ENCODE data around the gene IDH3A. TPM values are rescaled to one million over a fixed set of nuclear protein-coding genes. Genes with fewer than 3 reads are reported as not detected.

The IDH3A gene
- total RNA-seq, 1 donor from 2014 or later, result 30.8 TPM

DNA sequence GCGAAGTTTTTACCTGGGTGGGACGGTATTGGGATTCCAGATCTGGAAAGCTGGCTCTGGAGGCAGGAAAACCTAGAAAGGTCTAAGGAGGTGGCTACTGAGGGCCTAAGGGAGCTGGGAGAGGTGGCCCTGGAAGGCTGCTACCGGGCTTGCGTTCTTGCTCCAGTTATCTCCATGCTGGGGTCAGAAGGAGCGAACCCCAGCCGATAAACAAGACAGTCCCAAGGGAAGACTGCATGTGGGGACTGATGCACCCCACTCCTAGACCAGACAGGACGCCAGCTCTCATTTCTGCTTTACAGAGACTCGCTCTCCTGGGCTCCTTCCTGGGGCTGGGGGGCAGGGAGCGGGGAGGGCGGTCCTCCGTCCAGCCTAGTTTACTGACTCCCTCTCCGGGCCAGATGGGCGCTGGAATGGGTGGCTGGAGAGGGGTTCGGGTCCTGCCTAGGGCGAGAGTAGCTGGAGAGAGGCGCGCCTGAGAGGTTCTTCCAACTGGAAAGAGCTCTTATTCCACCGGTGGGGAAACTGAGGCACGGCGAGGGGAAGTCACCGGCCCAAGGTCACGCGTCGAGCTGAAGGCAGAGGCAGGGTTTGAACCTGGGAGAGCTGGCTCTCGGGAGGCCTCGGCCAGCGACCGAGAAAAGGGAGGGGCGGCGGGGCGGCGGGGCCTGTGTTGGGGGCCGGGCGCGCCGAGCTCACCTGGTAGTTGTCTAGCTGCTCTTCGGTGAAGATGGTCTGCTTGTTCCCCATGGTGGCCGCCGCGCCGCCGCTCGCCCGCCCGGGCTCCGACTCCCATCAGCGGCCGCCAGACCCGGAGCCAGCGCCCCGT, 18.5 kb upstream of the IDH3A start:
- no peaks in the 10 kb centered on the region for H3K27me3 ChIP-seq (ENCODE audit: control insufficient read depth, insufficient read depth, low read length)
- no peak for DNase-seq (ENCODE audit: low read depth)
- no peaks in the 10 kb centered on the region for H3K36me3 ChIP-seq (ENCODE audit: control insufficient read depth, insufficient read depth, low read length)
- peak overlapping the region; percentile 47 for H3K4me3 ChIP-seq (ENCODE audit: low read depth, low read length)
- TF ChIP-seq CTCF (IDR thresholded peaks at IDR 0.05; ENCODE audit: insufficient read depth, low read length, severe bottlenecking), result no peak
- FAIRE-seq, result no peak

DNA sequence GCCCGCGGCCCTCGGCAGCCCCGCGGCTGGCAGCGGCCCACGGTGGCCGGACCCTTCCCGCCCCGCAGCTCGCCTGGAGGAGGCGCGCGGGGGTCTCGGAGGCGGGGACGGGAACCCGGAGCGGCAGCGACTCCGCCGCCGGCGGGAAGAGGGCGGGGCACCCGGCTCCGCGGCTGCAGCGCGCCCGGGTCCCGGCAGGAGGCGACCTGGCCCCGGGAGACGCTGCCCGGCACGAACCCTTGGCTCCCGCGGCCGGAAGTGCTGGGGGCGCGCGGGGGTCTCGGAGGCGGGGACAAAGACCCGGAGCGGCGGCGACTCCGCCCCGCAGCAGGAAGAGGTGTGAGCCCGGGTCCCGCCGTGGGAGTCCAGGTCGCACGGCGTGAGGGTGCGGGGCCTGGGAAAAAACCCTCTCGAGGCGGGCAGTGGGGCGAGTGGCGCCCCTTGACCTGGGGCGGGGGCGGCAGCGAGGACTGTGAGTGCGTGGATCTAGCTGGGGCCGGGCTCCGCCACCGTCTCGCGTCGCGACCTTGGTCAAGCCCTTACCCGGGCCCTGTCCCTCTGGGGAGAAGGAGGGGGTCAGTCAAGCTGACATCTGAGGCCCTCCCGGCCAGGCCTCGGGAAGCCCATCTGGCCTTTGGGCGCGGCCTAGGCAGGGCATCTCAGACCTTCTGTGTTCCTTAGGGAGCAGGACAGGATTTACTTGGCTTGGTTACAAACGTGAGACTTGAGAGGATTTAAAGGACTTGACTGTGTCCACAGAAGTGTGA, 17.7 kb upstream of the IDH3A start, which contains the start of gene CIB2:
CIB2 (minus strand) TSS at position 151 of the 767 bp plus-strand sequence. CDS start 230 bp downstream, outside the sequence.
- FAIRE-seq (no peak), DNase-seq (ENCODE audit: low read depth) (no peak)
- Histone ChIP-seq H3K36me3 (ENCODE audit: control insufficient read depth, insufficient read depth, low read length) (no peaks in the 10 kb centered on the region), H3K27me3 (ENCODE audit: control insufficient read depth, insufficient read depth, low read length) (no peaks in the 10 kb centered on the region), H3K4me3 (ENCODE audit: low read depth, low read length) (peak within 1 kb of the TSS; percentile 47)
- TF ChIP-seq CTCF (IDR thresholded peaks at IDR 0.05; ENCODE audit: insufficient read depth, low read length, severe bottlenecking), result peak; percentile 58

- FAIRE-seq, result no peak
- TF ChIP-seq CTCF (IDR thresholded peaks at IDR 0.05; ENCODE audit: insufficient read depth, low read length, severe bottlenecking), result no peak
Measured at GRCh38 chr15:78133801-78134200, 15.4 kb upstream of the IDH3A start.

DNA sequence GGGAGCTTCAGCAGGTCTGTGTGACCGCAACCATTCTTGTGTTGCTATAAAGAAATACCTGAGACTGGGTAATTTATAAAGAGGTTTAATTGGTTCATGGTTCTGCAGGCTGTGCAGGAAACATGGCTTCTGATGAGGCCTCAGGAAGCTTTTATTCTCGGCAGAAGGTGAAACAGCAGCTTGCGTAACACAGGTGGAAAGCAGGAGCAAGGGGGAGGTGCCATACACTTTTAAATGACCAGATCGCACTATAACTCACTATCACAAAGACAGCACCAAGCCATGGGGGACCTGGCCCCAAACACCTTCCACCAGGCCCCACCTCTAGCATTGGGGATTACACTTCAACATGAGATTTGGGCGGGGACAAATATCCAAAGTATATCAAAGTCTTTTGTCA, 9.6 kb upstream of the IDH3A start:
- DNase-seq (ENCODE audit: low read depth) (no peak), FAIRE-seq (no peak)
- Histone ChIP-seq H3K27me3 (ENCODE audit: control insufficient read depth, insufficient read depth, low read length) (no peaks in the 10 kb centered on the region), H3K36me3 (ENCODE audit: control insufficient read depth, insufficient read depth, low read length) (no peaks in the 10 kb centered on the region), H3K4me3 (ENCODE audit: low read depth, low read length) (no peak overlapping the region)
- no peak for TF ChIP-seq CTCF (IDR thresholded peaks at IDR 0.05; ENCODE audit: insufficient read depth, low read length, severe bottlenecking)

More at GRCh38 chr15:78133801-78134200, 15.4 kb upstream of the IDH3A start:
- no peaks in the 10 kb centered on the region for H3K27me3 ChIP-seq (ENCODE audit: control insufficient read depth, insufficient read depth, low read length)
- no peaks in the 10 kb centered on the region for H3K36me3 ChIP-seq (ENCODE audit: control insufficient read depth, insufficient read depth, low read length)
- peak; percentile 97 for DNase-seq (ENCODE audit: low read depth)
- H3K4me3 ChIP-seq (ENCODE audit: low read depth, low read length), result no peak overlapping the region

- no peaks in the 10 kb centered on the region for H3K27me3 ChIP-seq (ENCODE audit: control insufficient read depth, insufficient read depth, low read length)
- H3K4me3 ChIP-seq (ENCODE audit: low read depth, low read length), result no peak overlapping the region
- DNase-seq (ENCODE audit: low read depth) (no peak), FAIRE-seq (no peak)
- H3K36me3 ChIP-seq (ENCODE audit: control insufficient read depth, insufficient read depth, low read length), result no peaks in the 10 kb centered on the region
- TF ChIP-seq CTCF (IDR thresholded peaks at IDR 0.05; ENCODE audit: insufficient read depth, low read length, severe bottlenecking), result no peak
Measured at GRCh38 chr15:78140292-78140691, 8.9 kb upstream of the IDH3A start.

Measured in bronchial epithelial cell (primary cell).